HepG2 (cell line): ENCODE measurements around the gene HLA-DQA1. TPM values are rescaled to one million over a fixed set of nuclear protein-coding genes. Genes with fewer than 3 reads are reported as not detected.

Experiments
- ATAC-seq: fragments of 200-7000 bp; cut with Tn5 transposase; 3 replicates; pipeline ENCODE4 v1.9.1; 2020; ENCODE audit warnings: mild to moderate bottlenecking, moderate library complexity
- BruUV-seq: library from RNA; stranded (reverse); fragments of 400-500 nt; replicated peaks from 2 replicates; lab custom pipeline; 2021; lab: Mats Ljungman, UMichigan
- CTCF ChIA-PET: fragments of 300-600 bp; formaldehyde crosslinking; extraction: SDS; loops from one replicate; lab custom pipeline; 2021; ENCODE audit warnings: low total read pairs, inconsistent platforms, low intra/inter-chr PET ratio; lab: Yijun Ruan, JAX
- POLR2A ChIA-PET: fragments of 350-600 bp; sonication (Branson Sonifier 250); formaldehyde crosslinking; loops from one replicate; lab custom pipeline; 2020; ENCODE audit warnings: antibody characterized with exemption, inconsistent platforms; lab: Yijun Ruan, JAX
- DNase-seq: peaks from one replicate; pipeline ENCODE4 v3.0.0-alpha.2; 2015; ENCODE audit warnings: low spot score
- FAIRE-seq: peaks from 3 replicates; lab custom pipeline; 2011; peaks lifted over from hg19 to GRCh38; lab: Jason Lieb, UNC
- H2AFZ ChIP-seq: one replicate; pipeline ENCODE4 v1.6.1; 2011; ENCODE audit warnings: low read length, inconsistent platforms
- H3K27ac ChIP-seq: fragments of 300-600 bp; 3 replicates; pipeline ENCODE4 v1.8.0; 2011; ENCODE audit warnings: mixed run types, mild to moderate bottlenecking, mixed read lengths, low read length, inconsistent platforms; ENCODE audit not compliant: insufficient read depth; ENCODE audit errors: extremely low read length
- H3K27me3 ChIP-seq, 2 experiments: fragments of 200-600 bp in 1 of 2; 2 replicates in 1 of 2; 3 replicates in 1 of 2; pipeline versions ENCODE4 v1.6.0 to v1.8.0; 2011; ENCODE audit warnings: low read length in 2 of 2, mild to moderate bottlenecking in 2 of 2, moderate library complexity in 2 of 2, inconsistent platforms in 1 of 2; ENCODE audit not compliant: insufficient read depth in 2 of 2, control insufficient read depth in 1 of 2
- H3K36me3 ChIP-seq, 2 experiments: fragments of 200-600 bp in 1 of 2; replicated peaks in 1 of 2; 2 replicates in 1 of 2; 3 replicates in 1 of 2; pipeline versions ENCODE4 v1.5.1 to v1.8.0; 2011; ENCODE audit warnings: low read length in 2 of 2, inconsistent platforms in 1 of 2; ENCODE audit not compliant: insufficient read depth in 2 of 2, control insufficient read depth in 1 of 2
- H3K4me1 ChIP-seq: 2 replicates; pipeline ENCODE4 v1.5.1; 2012; ENCODE audit warnings: low read length, inconsistent platforms; ENCODE audit not compliant: insufficient read depth
- H3K4me2 ChIP-seq: 2 replicates; pipeline ENCODE4 v1.6.0; 2011; ENCODE audit warnings: low read depth, low read length, inconsistent platforms
- H3K4me3 ChIP-seq, 3 experiments: fragments of 200-600 bp in 1 of 3; sonication (generic), shearing (Covaris generic) in 1 of 3; replicated peaks in 1 of 3; 2 replicates each; pipeline ENCODE4 v1.5.1; 2011 to 2016; ENCODE audit warnings: low read length in 3 of 3, inconsistent platforms in 2 of 3, low read depth in 2 of 3, mild to moderate bottlenecking in 2 of 3, control low read depth in 1 of 3, mixed read lengths in 1 of 3; ENCODE audit not compliant: insufficient read depth in 1 of 3
- H3K79me2 ChIP-seq: one replicate; pipeline ENCODE4 v1.6.1; 2011; ENCODE audit warnings: low read length, inconsistent platforms; ENCODE audit not compliant: insufficient read depth
- H3K9ac ChIP-seq: 2 replicates; pipeline ENCODE4 v1.6.0; 2011; ENCODE audit warnings: mild to moderate bottlenecking, low read depth, low read length, inconsistent platforms; ENCODE audit not compliant: insufficient read depth
- H3K9me3 ChIP-seq: 2 replicates; pipeline ENCODE4 v1.5.1; 2012; ENCODE audit warnings: mild to moderate bottlenecking, low read length
- H4K20me1 ChIP-seq: 2 replicates; pipeline ENCODE4 v1.6.0; 2011; ENCODE audit warnings: inconsistent platforms, mild to moderate bottlenecking, low read length, moderate library complexity; ENCODE audit not compliant: insufficient read depth
- ARID2 ChIP-seq: sonication (generic); formaldehyde crosslinking; IDR thresholded peaks from 2 replicates; pipeline ENCODE4 v1.8.1; 2022; ENCODE audit warnings: mild to moderate bottlenecking, missing genetic modification reagents, borderline replicate concordance
- MIER2 ChIP-seq: IDR thresholded peaks from 2 replicates; pipeline ENCODE4 v1.6.1; 2016; ENCODE audit warnings: missing biosample characterization, missing genetic modification reagents
- RBM22 ChIP-seq: fragments of 200-400 bp; formaldehyde crosslinking; optimal IDR thresholded peaks from 2 replicates; pipeline ENCODE3; 2017; ENCODE audit warnings: mild to moderate bottlenecking, low read length, moderate library complexity
- TCF7 ChIP-seq: sonication (generic); IDR thresholded peaks from 2 replicates; pipeline ENCODE4 v1.6.1; 2016; ENCODE audit warnings: antibody characterized with exemption, low read depth
- TEF ChIP-seq: sonication (generic); formaldehyde crosslinking; IDR thresholded peaks from 2 replicates; pipeline ENCODE4 v1.5.0; 2020; ENCODE audit warnings: missing genetic modification reagents
- ZBTB40 ChIP-seq, 2 experiments: fragments of 450-650 bp in 1 of 2; sonication (generic) in 1 of 2; formaldehyde crosslinking in 1 of 2; IDR thresholded peaks; 2 replicates each; pipeline versions ENCODE4 v1.6.1 to v1.8.0; 2016 to 2022; ENCODE audit warnings: antibody characterized with exemption in 1 of 2, mild to moderate bottlenecking in 1 of 2, missing genetic modification reagents in 1 of 2
- ZSCAN22 ChIP-seq: sonication (generic); formaldehyde crosslinking; IDR thresholded peaks from 2 replicates; pipeline ENCODE4 v1.4.0; 2020; ENCODE audit warnings: mild to moderate bottlenecking, missing genetic modification reagents
- WGBS: methylation state at CpG from one replicate; pipeline ENCODE4 v1.1.6; 2017; ENCODE audit warnings: low lambda C conversion rate; 5-methylcytosine and 5-hydroxymethylcytosine counted together
- in situ Hi-C: cut with HindIII; loops from 2 replicates; pipeline ENCODE4 v1.10.0; 2017; ENCODE audit warnings: low pct_unique_long_range_greater_than_20kb; ENCODE audit not compliant: extremely low pct_ligation_motif_present
- intact Hi-C: fragments of 100-400 bp; cut with micrococcal nuclease; formaldehyde crosslinking; loops from one replicate; pipeline ENCODE4 v1.10.0; 2022; ENCODE audit not compliant: unreplicated experiment
- polyA plus RNA-seq, 8 experiments: library from polyadenylated mRNA; depleted of rRNA in 3 of 8; stranded (reverse) in 7 of 8; unstranded in 1 of 8; fragments of >200 nt; fragmentation: Illumina TruSeq in 4 of 8; extraction: Trizol in 4 of 8; gene quantifications; 2 replicates each; pipeline versions ENCODE4 v1.2.1 to v1.2.3, GENCODE V29; 2011 to 2016; ENCODE audit warnings: low read depth in 4 of 8, missing spikeins in 1 of 8, mixed read lengths in 1 of 8; ENCODE audit not compliant: insufficient read depth in 1 of 8
- total RNA-seq, 5 experiments: library from RNA; depleted of rRNA; stranded (reverse); fragments of >200 nt; fragmentation: Illumina TruSeq; extraction: Trizol; gene quantifications; 2 replicates each; pipeline ENCODE4 v1.2.3, GENCODE V29; 2016; ENCODE audit warnings: low read depth in 1 of 5
- TF ChIP-seq, protein P1 (sequence below): sonication (generic); formaldehyde crosslinking; IDR thresholded peaks from 2 replicates; pipeline ENCODE4 v1.5.0; 2020; ENCODE audit warnings: mild to moderate bottlenecking, missing genetic modification reagents

The HLA-DQA1 gene
- total and polyA plus RNA-seq, 2 of the 13 experiments (the other 11 are each of a cell fraction or from before 2014, with no cell fraction given), result not detected

DNA sequence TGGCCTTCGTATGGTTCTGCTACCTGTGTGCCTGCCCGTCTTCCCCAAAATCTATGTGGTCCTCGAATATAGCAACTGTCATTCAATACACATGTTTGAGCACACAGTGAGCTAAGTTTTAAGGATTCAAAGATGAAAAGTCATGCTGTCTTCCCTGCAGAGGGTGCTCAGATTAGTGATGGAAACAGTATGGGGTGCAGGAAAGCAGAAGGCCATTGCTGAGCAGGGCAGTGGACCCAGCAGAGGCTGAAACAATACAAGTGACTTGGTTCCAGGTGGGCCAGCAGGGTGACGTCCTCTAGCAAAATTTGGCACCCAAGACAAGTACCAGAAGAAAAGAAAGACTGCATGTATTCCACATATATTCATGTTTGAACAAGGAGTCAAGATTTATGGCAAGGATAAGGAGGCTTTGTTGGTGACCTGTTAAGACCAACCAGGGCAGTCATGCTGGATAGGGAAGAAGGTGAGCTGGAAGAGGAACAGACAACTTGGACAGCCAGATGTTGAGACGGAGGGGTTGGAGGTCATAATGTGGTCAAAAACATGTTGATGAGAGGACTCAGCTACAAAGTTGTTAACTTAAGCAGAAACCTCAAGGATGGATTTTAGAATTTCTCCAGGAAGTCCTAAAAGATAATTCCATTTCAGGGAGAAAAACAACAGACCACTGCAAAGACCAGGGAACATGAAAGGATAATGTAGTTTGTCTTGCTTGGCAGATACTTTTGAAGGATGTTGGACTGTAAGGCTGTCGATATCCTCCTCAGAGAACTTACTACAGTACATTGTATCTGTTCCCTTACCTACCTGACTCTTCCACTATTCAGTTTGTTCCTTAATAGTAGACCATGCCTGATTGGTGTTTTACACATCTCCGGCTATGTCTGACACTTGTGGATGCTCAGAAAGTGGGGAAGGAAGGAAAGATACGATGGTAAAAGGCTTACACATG lies 2.5 kb downstream of the HLA-DQA1 start:
- ATAC-seq, result no peak
- no TSS peak for BruUV-seq
- no peak for TF ChIP-seq RBM22
- no peak for TF ChIP-seq ZBTB40 (IDR thresholded peaks at IDR 0.05)
- no peak for TF ChIP-seq ZBTB40 (CRISPR knock-in tag; IDR thresholded peaks at IDR 0.05)
- TF ChIP-seq TCF7, result no peak
- no peak for TF ChIP-seq ZSCAN22 (CRISPR knock-in tag)
- no peak for TF ChIP-seq TEF (CRISPR knock-in tag)
- TF ChIP-seq MIER2 (CRISPR knock-in tag), result no peak
- TF ChIP-seq, protein P1, sequence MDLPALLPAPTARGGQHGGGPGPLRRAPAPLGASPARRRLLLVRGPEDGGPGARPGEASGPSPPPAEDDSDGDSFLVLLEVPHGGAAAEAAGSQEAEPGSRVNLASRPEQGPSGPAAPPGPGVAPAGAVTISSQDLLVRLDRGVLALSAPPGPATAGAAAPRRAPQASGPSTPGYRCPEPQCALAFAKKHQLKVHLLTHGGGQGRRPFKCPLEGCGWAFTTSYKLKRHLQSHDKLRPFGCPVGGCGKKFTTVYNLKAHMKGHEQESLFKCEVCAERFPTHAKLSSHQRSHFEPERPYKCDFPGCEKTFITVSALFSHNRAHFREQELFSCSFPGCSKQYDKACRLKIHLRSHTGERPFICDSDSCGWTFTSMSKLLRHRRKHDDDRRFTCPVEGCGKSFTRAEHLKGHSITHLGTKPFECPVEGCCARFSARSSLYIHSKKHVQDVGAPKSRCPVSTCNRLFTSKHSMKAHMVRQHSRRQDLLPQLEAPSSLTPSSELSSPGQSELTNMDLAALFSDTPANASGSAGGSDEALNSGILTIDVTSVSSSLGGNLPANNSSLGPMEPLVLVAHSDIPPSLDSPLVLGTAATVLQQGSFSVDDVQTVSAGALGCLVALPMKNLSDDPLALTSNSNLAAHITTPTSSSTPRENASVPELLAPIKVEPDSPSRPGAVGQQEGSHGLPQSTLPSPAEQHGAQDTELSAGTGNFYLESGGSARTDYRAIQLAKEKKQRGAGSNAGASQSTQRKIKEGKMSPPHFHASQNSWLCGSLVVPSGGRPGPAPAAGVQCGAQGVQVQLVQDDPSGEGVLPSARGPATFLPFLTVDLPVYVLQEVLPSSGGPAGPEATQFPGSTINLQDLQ, result no peak
- TF ChIP-seq ARID2 (CRISPR knock-in tag), result no peak

More for the DNA sequence above, 2.5 kb downstream of the HLA-DQA1 start:
- Histone ChIP-seq H3K4me1 (no peaks in the 10 kb centered on the region), H3K9ac (no peak overlapping the region), H3K9me3 (no peaks in the 10 kb centered on the region), H3K36me3 (no peaks in the 10 kb centered on the region), H3K27me3 (peaks cover 2 to 9% of the 10 kb centered on the region in 2 experiments; a peak in 3 of 5 replicates), H3K27ac (no peak overlapping the region), H4K20me1 (no peaks in the 10 kb centered on the region), H3K4me3 (no peak overlapping the region), H3K79me2 (no peaks in the 10 kb centered on the region), H2AFZ (no peak overlapping the region), H3K4me2 (no peak overlapping the region)
- 2% methylated on average over 8 of the region's 8 CpGs for whole genome bisulfite sequencing
- POLR2A ChIA-PET, result no interaction called here
- intact Hi-C loops, result no loop called here
- FAIRE-seq, result no peak
- CTCF ChIA-PET, result no interaction called here
- no peak for DNase-seq
- in situ Hi-C loops, result no loop called here
